Body of pancreas (tissue), 4 donors: Measurements from ENCODE around the gene HNRNPC.

Source experiments
- POLR2A ChIP-seq, 3 donors: fragments of 450-650 bp; IDR thresholded peaks; one replicate each; pipeline ENCODE4 v1.6.1; 2016; ENCODE audit warnings: antibody characterized with exemption in 3 of 3, mild to moderate bottlenecking in 2 of 3
- TF ChIP-seq, protein P1 (sequence below), 7 experiments: fragments of 450-650 bp in 4 of 7; fragments of 200-600 bp in 3 of 7; sonication (generic) in 3 of 7; IDR thresholded peaks; one replicate each; pipeline ENCODE4 v1.5.1; 2016 to 2019; ENCODE audit warnings: antibody characterized with exemption in 7 of 7

DNA sequence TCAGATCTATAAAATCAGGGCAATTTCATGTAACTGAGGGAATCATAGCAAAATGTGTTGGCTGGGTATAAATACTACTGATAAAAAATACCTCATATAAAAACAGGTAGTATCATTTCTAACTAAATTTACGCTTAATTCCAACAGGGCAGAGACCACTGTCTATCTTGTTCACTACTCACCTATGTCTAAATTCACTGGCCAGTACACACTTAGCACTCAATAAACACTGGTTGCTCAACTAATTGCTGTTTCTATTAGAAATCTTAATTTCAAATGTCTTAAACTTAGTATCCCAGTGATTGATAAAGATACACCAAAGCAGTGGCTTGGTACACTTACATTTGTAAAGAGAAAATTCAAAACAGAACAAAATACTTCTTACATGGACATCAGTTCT is 55.6 kb downstream of the HNRNPC start:
- TF ChIP-seq, protein P1, sequence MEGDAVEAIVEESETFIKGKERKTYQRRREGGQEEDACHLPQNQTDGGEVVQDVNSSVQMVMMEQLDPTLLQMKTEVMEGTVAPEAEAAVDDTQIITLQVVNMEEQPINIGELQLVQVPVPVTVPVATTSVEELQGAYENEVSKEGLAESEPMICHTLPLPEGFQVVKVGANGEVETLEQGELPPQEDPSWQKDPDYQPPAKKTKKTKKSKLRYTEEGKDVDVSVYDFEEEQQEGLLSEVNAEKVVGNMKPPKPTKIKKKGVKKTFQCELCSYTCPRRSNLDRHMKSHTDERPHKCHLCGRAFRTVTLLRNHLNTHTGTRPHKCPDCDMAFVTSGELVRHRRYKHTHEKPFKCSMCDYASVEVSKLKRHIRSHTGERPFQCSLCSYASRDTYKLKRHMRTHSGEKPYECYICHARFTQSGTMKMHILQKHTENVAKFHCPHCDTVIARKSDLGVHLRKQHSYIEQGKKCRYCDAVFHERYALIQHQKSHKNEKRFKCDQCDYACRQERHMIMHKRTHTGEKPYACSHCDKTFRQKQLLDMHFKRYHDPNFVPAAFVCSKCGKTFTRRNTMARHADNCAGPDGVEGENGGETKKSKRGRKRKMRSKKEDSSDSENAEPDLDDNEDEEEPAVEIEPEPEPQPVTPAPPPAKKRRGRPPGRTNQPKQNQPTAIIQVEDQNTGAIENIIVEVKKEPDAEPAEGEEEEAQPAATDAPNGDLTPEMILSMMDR (IDR thresholded peaks at IDR 0.05), result no peak
- TF ChIP-seq POLR2A (IDR thresholded peaks at IDR 0.05), result no peak
